Body of pancreas (tissue), 4 donors: Measurements from ENCODE around the gene SERPINB6. TPM values are rescaled to one million over a fixed set of nuclear protein-coding genes. Genes with fewer than 3 reads are reported as not detected.

Source experiments
- ATAC-seq: fragments of 150-250 bp; one replicate; pipeline ENCODE4 v1.9.1; 2016
- DNase-seq, 4 donors: peaks; one replicate each; pipeline ENCODE4 v3.0.0-alpha.2; 2019
- H3K27ac ChIP-seq, 4 donors: fragments of 200-600 bp; sonication (generic); 1 replicate in 3 of 4; 2 replicates in 1 of 4; pipeline versions ENCODE4 v1.5.1 to v1.6.1; 2016 to 2019; ENCODE audit warnings: mild to moderate bottlenecking in 1 of 4, mixed read lengths in 1 of 4, moderate library complexity in 1 of 4
- H3K27me3 ChIP-seq, 2 donors: fragments of 200-600 bp; sonication (generic); one replicate each; pipeline ENCODE4 v1.6.0; 2016; ENCODE audit warnings: mild to moderate bottlenecking in 1 of 2
- H3K36me3 ChIP-seq, 2 donors: fragments of 200-600 bp; sonication (generic); replicated peaks in 1 of 2; 2 replicates each; pipeline ENCODE4 v1.5.1; 2016; ENCODE audit warnings: low read depth in 2 of 2; ENCODE audit not compliant: insufficient read depth in 1 of 2
- H3K4me1 ChIP-seq: fragments of 200-600 bp; sonication (generic); one replicate; pipeline ENCODE4 v1.6.0; 2016
- H3K4me3 ChIP-seq, 2 donors: fragments of 200-600 bp; sonication (generic); 1 replicate in 1 of 2; 2 replicates in 1 of 2; pipeline ENCODE4 v1.5.1; 2016 to 2019
- H3K9me3 ChIP-seq, 3 donors: fragments of 200-600 bp; sonication (generic); 1 replicate in 2 of 3; 2 replicates in 1 of 3; pipeline ENCODE4 v1.5.1; 2016
- CTCF ChIP-seq, 7 experiments: fragments of 450-650 bp in 4 of 7; fragments of 200-600 bp in 3 of 7; sonication (generic) in 3 of 7; IDR thresholded peaks; one replicate each; pipeline ENCODE4 v1.5.1; 2016 to 2019; ENCODE audit warnings: antibody characterized with exemption in 7 of 7
- POLR2A ChIP-seq, 3 donors: fragments of 450-650 bp; IDR thresholded peaks; one replicate each; pipeline ENCODE4 v1.6.1; 2016; ENCODE audit warnings: antibody characterized with exemption in 3 of 3, mild to moderate bottlenecking in 2 of 3
- WGBS, 2 donors: methylation state at CpG; one replicate each; pipeline ENCODE4 v1.1.5; 2017; 5-methylcytosine and 5-hydroxymethylcytosine counted together
- intact Hi-C: fragments of 100-400 bp; cut with DNase I; formaldehyde crosslinking; loops from one replicate; pipeline ENCODE4 v1.15.1; 2023
- total RNA-seq, 2 donors: library from RNA; depleted of rRNA; stranded (reverse); fragments of >200 nt; gene quantifications; one replicate each; pipeline ENCODE4 v1.1.0, GENCODE V29; 2016

The SERPINB6 gene
- total RNA-seq, 2 donors from 2014 or later, result 113 to 147 TPM

DNA sequence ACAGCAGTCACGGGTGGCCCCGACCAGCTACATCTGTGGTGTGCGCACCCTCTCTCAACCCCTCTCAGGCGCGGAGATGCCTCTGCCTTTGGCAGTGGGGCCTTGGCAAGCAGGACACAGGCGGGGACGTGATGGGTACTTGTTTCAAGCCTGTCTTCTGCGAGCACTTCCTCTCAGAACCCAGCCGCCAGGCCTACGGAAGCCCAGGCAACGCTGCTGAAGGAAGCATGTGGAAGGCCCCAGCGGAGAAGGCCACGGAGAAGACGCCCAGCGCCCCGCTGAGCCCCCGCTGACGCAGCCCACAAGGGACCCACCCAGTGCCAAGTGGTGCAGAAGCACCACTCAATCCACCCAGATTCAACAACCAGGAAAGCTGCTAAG is 13.0 kb downstream of the SERPINB6 start:
- peaks cover 0 to 5% of the 10 kb centered on the region in 2 donors for H3K36me3 ChIP-seq
- H3K27me3 ChIP-seq, result no peaks in the 10 kb centered on the region
- DNase-seq, result peak in 1 of 4 donors; percentile 52
- no peak for TF ChIP-seq CTCF (IDR thresholded peaks at IDR 0.05)
- TF ChIP-seq POLR2A (IDR thresholded peaks at IDR 0.05), result no peak
- no peak for ATAC-seq
- intact Hi-C loops, result no loop called here
- peak overlapping the region in 3 of 4 donors; percentile 7 to 88 (median 47) for H3K27ac ChIP-seq
- no peaks in the 10 kb centered on the region for H3K9me3 ChIP-seq
- 73 to 97% methylated on average over 15 to 18 of the region's 18 CpGs for WGBS, 2 donors
- H3K4me3 ChIP-seq, result no peak overlapping the region
- H3K4me1 ChIP-seq, result peaks cover 62% of the 10 kb centered on the region

DNA sequence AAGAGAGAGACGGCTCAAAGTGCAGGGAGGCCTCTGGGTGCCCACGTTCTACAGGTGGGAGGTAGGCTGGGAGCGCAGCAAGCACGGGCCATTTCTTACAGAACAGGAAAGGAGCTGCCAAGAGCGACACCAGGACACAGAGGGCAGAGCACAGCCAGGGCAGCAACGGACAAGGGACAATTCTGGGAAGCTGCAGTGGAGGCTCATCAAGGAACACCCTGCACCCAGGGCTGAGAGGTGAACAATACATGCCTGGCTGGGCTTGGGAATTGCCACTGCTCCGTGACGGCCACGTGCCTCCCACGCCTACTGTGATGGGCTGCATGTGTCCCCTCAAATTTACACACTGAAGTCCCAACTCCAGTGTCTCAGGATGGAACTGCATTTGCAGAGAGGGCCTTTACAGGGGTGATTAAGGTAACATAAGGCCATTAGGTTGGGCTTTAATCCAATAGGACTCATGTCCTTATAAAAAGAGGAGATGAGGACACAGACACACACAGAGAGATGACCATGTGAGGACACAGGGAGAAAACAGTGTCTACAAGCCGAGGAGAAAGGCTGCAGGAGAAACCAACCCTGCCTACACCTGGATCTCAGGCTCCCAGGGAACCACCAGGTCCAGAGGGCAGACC is 13.6 kb downstream of the SERPINB6 start:
- DNase-seq (no peak), ATAC-seq (no peak)
- Histone ChIP-seq H3K4me1 (peaks cover 58% of the 10 kb centered on the region), H3K27ac (peak overlapping the region in 3 of 4 donors; percentile 7 to 88 (median 47)), H3K9me3 (no peaks in the 10 kb centered on the region), H3K4me3 (no peak overlapping the region), H3K27me3 (no peaks in the 10 kb centered on the region), H3K36me3 (peaks cover 0 to 5% of the 10 kb centered on the region in 2 donors)
- intact Hi-C loops, result no loop called here
- WGBS, 2 donors, result 73 to 78% methylated on average over 7 to 11 of the region's 11 CpGs
- no peak for TF ChIP-seq CTCF (IDR thresholded peaks at IDR 0.05)
- TF ChIP-seq POLR2A (IDR thresholded peaks at IDR 0.05), result no peak

- Histone ChIP-seq H3K36me3 (peaks cover 0 to 5% of the 10 kb centered on the region in 2 donors), H3K9me3 (no peaks in the 10 kb centered on the region), H3K4me1 (peaks cover 58% of the 10 kb centered on the region), H3K27ac (peak overlapping the region in 3 of 4 donors; percentile 4 to 33 (median 26)), H3K4me3 (no peak overlapping the region), H3K27me3 (no peaks in the 10 kb centered on the region)
- TF ChIP-seq CTCF (IDR thresholded peaks at IDR 0.05), result no peak
- TF ChIP-seq POLR2A (IDR thresholded peaks at IDR 0.05), result no peak
- ATAC-seq, result no peak
- DNase-seq, result no peak
- WGBS, 2 donors, result 81 to 87% methylated on average over 5 of the region's 5 CpGs
- intact Hi-C loops, result no loop called here
Measured at GRCh38 chr6:2956930-2957685, 14.3 kb downstream of the SERPINB6 start.

DNA sequence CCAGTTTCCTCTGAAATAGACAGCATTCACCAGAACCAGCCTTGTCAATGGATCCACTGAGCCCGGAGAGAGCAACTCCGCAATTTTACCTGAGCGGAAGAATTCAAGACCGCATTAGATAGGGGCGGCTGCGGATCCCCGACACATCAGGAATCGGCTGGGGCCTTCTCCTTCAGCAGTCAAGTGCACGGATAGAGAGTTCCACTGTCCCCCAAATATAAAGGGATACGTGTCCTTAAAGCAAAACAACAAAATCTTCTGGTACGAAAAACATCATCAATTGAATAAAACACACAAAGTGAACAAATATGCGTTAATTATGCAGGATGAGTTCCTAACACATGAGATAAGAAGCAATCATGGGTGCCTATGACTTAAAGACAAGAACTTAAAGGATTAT is 18.3 kb downstream of the SERPINB6 start:
- TF ChIP-seq POLR2A (IDR thresholded peaks at IDR 0.05), result no peak
- no peak for TF ChIP-seq CTCF (IDR thresholded peaks at IDR 0.05)
- Histone ChIP-seq H3K4me3 (no peak overlapping the region), H3K9me3 (no peaks in the 10 kb centered on the region), H3K27ac (peak overlapping the region; percentile 13 to 50 (median 30)), H3K4me1 (peaks cover 21% of the 10 kb centered on the region), H3K36me3 (peaks cover 5 to 12% of the 10 kb centered on the region in 2 donors), H3K27me3 (no peaks in the 10 kb centered on the region)
- WGBS, 2 donors, result 84 to 89% methylated on average over 12 of the region's 12 CpGs
- ATAC-seq, result no peak
- intact Hi-C loops, result no loop called here
- no peak for DNase-seq
